Pancreas (tissue), 10 donors: ENCODE results near the gene GRM4. TPM values are rescaled to one million over a fixed set of nuclear protein-coding genes. Genes with fewer than 3 reads are reported as not detected.

Source experiments
- ATAC-seq, 4 donors: fragments of 200-7000 bp; cut with Tn5 transposase; one replicate each; pipeline versions ENCODE4 v1.8.0 to v1.9.1; 2020; ENCODE audit warnings: mild to moderate bottlenecking in 4 of 4, moderate library complexity in 4 of 4
- DNase-seq, 6 donors: peaks; one replicate each; pipeline ENCODE4 v3.0.0-alpha.2; 2020
- FAIRE-seq: peaks from 2 replicates; lab custom pipeline; 2012; peaks lifted over from hg19 to GRCh38; lab: Jason Lieb, UNC
- H3K27ac ChIP-seq, 4 donors: fragments of 200-600 bp; sonication (generic); 1 replicate in 3 of 4; 2 replicates in 1 of 4; pipeline versions ENCODE4 v1.5.0 to v1.8.0; 2020
- H3K27me3 ChIP-seq, 4 donors: fragments of 200-600 bp; one replicate each; pipeline ENCODE4 v1.8.0; 2021
- H3K36me3 ChIP-seq, 3 donors: fragments of 200-600 bp; sonication (generic) in 1 of 3; one replicate each; pipeline versions ENCODE4 v1.5.0 to v1.8.0; 2020 to 2021
- H3K4me1 ChIP-seq, 3 donors: fragments of 200-600 bp; one replicate each; pipeline ENCODE4 v1.8.0; 2021
- H3K4me3 ChIP-seq, 4 donors: fragments of 200-600 bp; sonication (generic) in 2 of 4; one replicate each; pipeline versions ENCODE4 v1.5.0 to v1.8.0; 2020 to 2021
- H3K9me3 ChIP-seq, 4 donors: fragments of 200-600 bp; one replicate each; pipeline ENCODE4 v1.8.0; 2021
- CTCF ChIP-seq, 4 donors: fragments of 200-600 bp; sonication (generic) in 3 of 4; IDR thresholded peaks; one replicate each; pipeline versions ENCODE4 v1.5.0 to v1.8.0; 2021; ENCODE audit warnings: antibody characterized with exemption in 4 of 4
- WGBS, 2 donors: extraction: QIAGEN DNeasy Blood & Tissue Kit; methylation state at CpG; one replicate each; pipeline ENCODE4 v1.1.7; 2013; 5-methylcytosine and 5-hydroxymethylcytosine counted together
- intact Hi-C, 3 donors: fragments of 100-400 bp; cut with DNase I; formaldehyde crosslinking; loops; one replicate each; pipeline versions ENCODE4 v1.11.1 to v1.14.2; 2022
- polyA plus RNA-seq, 2 donors: library from polyadenylated mRNA; stranded (reverse); fragments of 200-250 nt; gene quantifications; one replicate each; pipeline ENCODE4 v1.2.3, GENCODE V29; 2013
- total RNA-seq, 6 donors: library from RNA; stranded (reverse); fragmentation: NEBNext Ultra II Directional in 4 of 6; extraction: Animal tissue kit (Norgen Biotek cat#: 25700) in 4 of 6; gene quantifications; one replicate each; pipeline versions ENCODE4 v1.2.1 to v1.2.4, GENCODE V29; 2021 to 2023
- donor health status: healthy with polysubstance abuse.
- donor health status: DM: no; HTN: no; CAD: no; lungs with moderate emphysema.
- donor health status: DM: no; HTN: no; CAD: no.
- donor health status: control.
- donor health status: control.
- donor health status: Bipolar disorder and iron deficiency.
- donor health status: DM: yes; HTN: yes; CAD: no.
- donor health status: DM: no; HTN: no; CAD: no.
- donor health status: DM: no; HTN: no; CAD: no.
- donor health status: DM: yes; HTN: yes; CAD: no.

Gene GRM4
- total and polyA plus RNA-seq, 8 donors, result 0.23 to 6.8 (median 1.3) TPM

- 74% methylated on average over 6 of the region's 6 CpGs for WGBS, 2 donors
- no peak for ATAC-seq
- no peak overlapping the region for H3K27ac ChIP-seq
- TF ChIP-seq CTCF (IDR thresholded peaks at IDR 0.05), result no peak
- no peaks in the 10 kb centered on the region for H3K27me3 ChIP-seq
- no peak for FAIRE-seq
- H3K4me3 ChIP-seq, result no peak overlapping the region
- intact Hi-C loops, result no loop called here
- H3K4me1 ChIP-seq, result no peaks in the 10 kb centered on the region
- DNase-seq, result no peak
- no peaks in the 10 kb centered on the region for H3K36me3 ChIP-seq
- H3K9me3 ChIP-seq, result no peaks in the 10 kb centered on the region
These were observed 104.5 kb downstream of the GRM4 start for GRCh38 chr6:34041385-34041784.

- Histone ChIP-seq H3K27me3 (no peaks in the 10 kb centered on the region), H3K4me1 (no peaks in the 10 kb centered on the region), H3K9me3 (no peaks in the 10 kb centered on the region), H3K36me3 (no peaks in the 10 kb centered on the region), H3K27ac (no peak overlapping the region), H3K4me3 (no peak overlapping the region)
- intact Hi-C loops, result no loop called here
- TF ChIP-seq CTCF (IDR thresholded peaks at IDR 0.05), result no peak
- DNase-seq (no peak), FAIRE-seq (no peak), ATAC-seq (no peak)
- WGBS, 2 donors, result 56 to 61% methylated on average over 9 to 11 of the region's 11 CpGs
These were observed 105.9 kb downstream of the GRM4 start for GRCh38 chr6:34039943-34040342.

GRCh38 chr6:34037151-34037550 is 108.7 kb downstream of the GRM4 start:
- H3K27me3 ChIP-seq, result no peaks in the 10 kb centered on the region
- FAIRE-seq (no peak), DNase-seq (no peak), ATAC-seq (no peak)
- H3K4me1 ChIP-seq, result no peaks in the 10 kb centered on the region
- H3K9me3 ChIP-seq, result no peaks in the 10 kb centered on the region
- no peak for TF ChIP-seq CTCF (IDR thresholded peaks at IDR 0.05)
- H3K36me3 ChIP-seq, result no peaks in the 10 kb centered on the region
- intact Hi-C loops, result no loop called here
- H3K27ac ChIP-seq, result no peak overlapping the region
- WGBS, 2 donors, result 40 to 41% methylated on average over 3 of the region's 3 CpGs
- no peak overlapping the region for H3K4me3 ChIP-seq

- DNase-seq, result no peak
- no peak overlapping the region for H3K27ac ChIP-seq
- H3K36me3 ChIP-seq, result no peaks in the 10 kb centered on the region
- no peak for ATAC-seq
- no peaks in the 10 kb centered on the region for H3K4me1 ChIP-seq
- H3K27me3 ChIP-seq, result no peaks in the 10 kb centered on the region
- intact Hi-C loops, result no loop called here
- TF ChIP-seq CTCF (IDR thresholded peaks at IDR 0.05), result no peak
- no peaks in the 10 kb centered on the region for H3K9me3 ChIP-seq
- no peak overlapping the region for H3K4me3 ChIP-seq
- no peak for FAIRE-seq
- WGBS, 2 donors, result 78 to 89% methylated on average over 20 of the region's 20 CpGs
These were observed 109.4 kb downstream of the GRM4 start for GRCh38 chr6:34036357-34037069.

- H3K27ac ChIP-seq, result no peak overlapping the region
- TF ChIP-seq CTCF (IDR thresholded peaks at IDR 0.05), result no peak
- DNase-seq (no peak), FAIRE-seq (no peak), ATAC-seq (no peak)
- H3K27me3 ChIP-seq, result no peaks in the 10 kb centered on the region
- no peak overlapping the region for H3K4me3 ChIP-seq
- WGBS, 2 donors, result 76 to 84% methylated on average over 40 of the region's 40 CpGs
- intact Hi-C loops, result no loop called here
- H3K9me3 ChIP-seq, result no peaks in the 10 kb centered on the region
- no peaks in the 10 kb centered on the region for H3K36me3 ChIP-seq
- H3K4me1 ChIP-seq, result no peaks in the 10 kb centered on the region
These were observed 110.1 kb downstream of the GRM4 start for GRCh38 chr6:34035704-34036356.
